ENCODE results near the gene APC2. TPM values are rescaled to one million over a fixed set of nuclear protein-coding genes. Genes with fewer than 3 reads are reported as not detected.

Gene APC2
- total RNA-seq, 2 donors from 2014 or later = 0.38 to 0.57 TPM

DNA sequence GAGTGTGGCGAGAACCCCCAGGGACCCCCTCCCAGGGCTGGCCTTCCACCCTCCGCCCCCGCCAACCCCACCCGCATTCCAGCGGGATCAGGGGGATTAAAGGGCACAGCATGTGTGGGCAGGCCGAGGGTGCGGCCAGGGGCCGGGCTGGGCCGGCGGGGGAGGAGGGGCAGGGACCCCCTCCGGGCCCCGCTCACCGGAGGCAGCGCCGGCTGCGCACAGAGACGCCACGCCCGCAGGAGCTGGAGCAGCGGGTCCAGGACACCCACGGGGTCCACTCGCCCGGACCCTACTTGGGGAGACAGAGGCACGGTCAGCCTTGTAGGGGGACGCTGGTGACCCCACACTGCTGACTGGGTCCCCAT is 60.5 kb downstream of the APC2 start:
- Mint-ChIP-seq H3K27ac (no peak overlapping the region), H3K27me3 (ENCODE audit: insufficient read depth) (peaks cover 54% of the 10 kb centered on the region), H3K9me3 (peaks cover 3% of the 10 kb centered on the region), H3K4me1 (peaks cover 3% of the 10 kb centered on the region), H3K36me3 (ENCODE audit: low read depth) (peaks cover 3% of the 10 kb centered on the region), H3K4me3 (peak overlapping the region; percentile 12)
- no peak overlapping the region for H3K9ac ChIP-seq (ENCODE audit: extremely low read depth, low read length, poor library complexity, severe bottlenecking)
- H3K4me3 ChIP-seq (ENCODE audit: low read length) = no peak overlapping the region
- no peaks in the 10 kb centered on the region for H3K9me3 ChIP-seq (ENCODE audit: control insufficient read depth, low read length)
- no peak for DNase-seq
- TF ChIP-seq, protein P1, sequence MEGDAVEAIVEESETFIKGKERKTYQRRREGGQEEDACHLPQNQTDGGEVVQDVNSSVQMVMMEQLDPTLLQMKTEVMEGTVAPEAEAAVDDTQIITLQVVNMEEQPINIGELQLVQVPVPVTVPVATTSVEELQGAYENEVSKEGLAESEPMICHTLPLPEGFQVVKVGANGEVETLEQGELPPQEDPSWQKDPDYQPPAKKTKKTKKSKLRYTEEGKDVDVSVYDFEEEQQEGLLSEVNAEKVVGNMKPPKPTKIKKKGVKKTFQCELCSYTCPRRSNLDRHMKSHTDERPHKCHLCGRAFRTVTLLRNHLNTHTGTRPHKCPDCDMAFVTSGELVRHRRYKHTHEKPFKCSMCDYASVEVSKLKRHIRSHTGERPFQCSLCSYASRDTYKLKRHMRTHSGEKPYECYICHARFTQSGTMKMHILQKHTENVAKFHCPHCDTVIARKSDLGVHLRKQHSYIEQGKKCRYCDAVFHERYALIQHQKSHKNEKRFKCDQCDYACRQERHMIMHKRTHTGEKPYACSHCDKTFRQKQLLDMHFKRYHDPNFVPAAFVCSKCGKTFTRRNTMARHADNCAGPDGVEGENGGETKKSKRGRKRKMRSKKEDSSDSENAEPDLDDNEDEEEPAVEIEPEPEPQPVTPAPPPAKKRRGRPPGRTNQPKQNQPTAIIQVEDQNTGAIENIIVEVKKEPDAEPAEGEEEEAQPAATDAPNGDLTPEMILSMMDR (conservative IDR thresholded peaks at IDR 0.05) = no peak
- no peak overlapping the region for H3K27ac ChIP-seq (ENCODE audit: low read depth, low read length)
- H3K27me3 ChIP-seq (ENCODE audit: control insufficient read depth, insufficient read depth, low read length, poor library complexity, severe bottlenecking) = peaks cover 38% of the 10 kb centered on the region
- peaks cover 7% of the 10 kb centered on the region for H3K4me1 ChIP-seq (ENCODE audit: control insufficient read depth, insufficient read depth, low read length)
- 36 to 60% methylated on average over 9 to 25 of the region's 25 CpGs for WGBS, 2 experiments (ENCODE audit: insufficient coverage in 1 of 2, insufficient read length in 1 of 2)
- H3K36me3 ChIP-seq (ENCODE audit: control insufficient read depth, insufficient read depth, low read length) = no peaks in the 10 kb centered on the region

DNA sequence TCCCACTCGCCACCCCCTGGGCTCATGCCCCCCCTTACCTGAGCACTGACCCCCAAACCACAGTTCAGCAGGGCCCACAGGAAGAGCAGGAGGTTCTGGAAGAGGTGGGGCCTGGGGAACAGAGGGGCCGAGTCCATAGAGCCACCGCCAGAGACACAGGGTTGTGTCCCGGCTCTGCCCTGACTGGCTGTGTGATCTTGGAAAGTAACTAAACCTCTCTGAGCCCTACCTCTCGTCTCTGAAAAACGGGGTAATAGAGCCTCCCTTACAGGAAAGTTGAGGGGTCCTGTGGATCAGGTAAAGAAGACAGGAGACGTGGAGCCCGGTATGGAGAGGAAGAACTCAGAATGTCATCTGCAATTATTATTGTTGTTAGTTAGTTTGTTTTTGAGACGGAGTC is 60.9 kb downstream of the APC2 start:
- Mint-ChIP-seq H3K4me1 (peaks cover 3% of the 10 kb centered on the region), H3K27ac (no peak overlapping the region), H3K9me3 (no peaks in the 10 kb centered on the region), H3K27me3 (ENCODE audit: insufficient read depth) (peaks cover 53% of the 10 kb centered on the region), H3K4me3 (peak overlapping the region; percentile 12), H3K36me3 (ENCODE audit: low read depth) (no peaks in the 10 kb centered on the region)
- Histone ChIP-seq H3K4me1 (ENCODE audit: control insufficient read depth, insufficient read depth, low read length) (peaks cover 7% of the 10 kb centered on the region), H3K27me3 (ENCODE audit: control insufficient read depth, insufficient read depth, low read length, poor library complexity, severe bottlenecking) (peaks cover 35% of the 10 kb centered on the region), H3K9ac (ENCODE audit: extremely low read depth, low read length, poor library complexity, severe bottlenecking) (no peak overlapping the region), H3K27ac (ENCODE audit: low read depth, low read length) (no peak overlapping the region), H3K4me3 (ENCODE audit: low read length) (no peak overlapping the region), H3K9me3 (ENCODE audit: control insufficient read depth, low read length) (no peaks in the 10 kb centered on the region), H3K36me3 (ENCODE audit: control insufficient read depth, insufficient read depth, low read length) (no peaks in the 10 kb centered on the region)
- no peak for DNase-seq
- WGBS, 2 experiments (ENCODE audit: insufficient coverage in 1 of 2, insufficient read length in 1 of 2) = 56 to 76% methylated on average over 8 to 9 of the region's 9 CpGs
- TF ChIP-seq, protein P1 (conservative IDR thresholded peaks at IDR 0.05) = no peak

DNA sequence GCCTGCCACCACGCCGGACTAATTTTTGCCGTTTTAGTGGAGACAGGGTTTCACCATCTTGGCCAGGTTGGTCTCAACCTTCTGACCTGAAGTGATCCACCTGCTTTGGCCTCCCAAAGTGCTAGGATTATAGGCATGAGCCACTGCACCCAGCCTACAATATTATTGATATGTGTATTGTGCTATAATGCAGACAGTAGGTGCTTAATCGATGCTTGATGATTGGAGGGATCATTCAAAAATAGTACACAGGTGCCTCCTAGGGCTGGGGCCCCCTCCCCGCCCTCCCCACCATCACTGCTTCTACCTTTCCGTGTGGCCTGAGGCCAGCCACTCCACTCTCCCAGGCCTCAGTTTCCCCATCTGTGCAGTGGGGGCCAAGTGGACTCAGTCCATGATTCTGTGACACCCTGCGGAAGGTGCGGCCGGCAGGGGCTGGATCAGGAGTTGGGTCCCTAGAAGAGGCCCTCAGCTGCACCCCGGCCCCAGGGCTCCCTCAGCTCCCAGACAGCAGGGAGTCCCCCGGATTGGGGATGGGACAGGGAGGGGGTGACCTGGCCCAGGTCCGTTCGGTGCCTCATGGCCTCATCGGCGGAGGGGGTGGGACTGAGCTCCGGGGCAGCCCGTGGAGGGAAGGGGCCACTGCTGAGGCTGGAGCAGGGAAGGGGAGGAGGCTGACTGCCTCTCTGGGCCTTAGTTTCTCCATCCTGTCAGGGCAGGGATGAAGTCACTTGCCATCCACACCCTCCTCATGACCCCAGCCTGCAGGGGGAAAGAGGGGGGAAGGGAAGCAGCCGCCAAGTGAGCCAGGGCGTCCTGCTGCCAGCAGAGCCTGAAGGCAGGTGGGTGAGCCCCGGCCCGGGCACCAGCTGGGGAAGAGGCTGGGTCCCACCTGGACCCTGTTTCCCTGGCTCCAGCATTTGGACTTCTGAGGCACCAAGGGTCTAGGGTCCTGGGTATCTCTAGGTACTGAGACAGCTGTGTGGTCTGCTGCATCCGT is 61.7 kb downstream of the APC2 start:
- H3K4me1 Mint-ChIP-seq = peaks cover 3% of the 10 kb centered on the region
- H3K4me3 Mint-ChIP-seq = peak overlapping the region; percentile 47
- Histone ChIP-seq H3K4me1 (ENCODE audit: control insufficient read depth, insufficient read depth, low read length) (peaks cover 7% of the 10 kb centered on the region), H3K27me3 (ENCODE audit: control insufficient read depth, insufficient read depth, low read length, poor library complexity, severe bottlenecking) (peaks cover 35% of the 10 kb centered on the region), H3K27ac (ENCODE audit: low read depth, low read length) (no peak overlapping the region), H3K9me3 (ENCODE audit: control insufficient read depth, low read length) (no peaks in the 10 kb centered on the region), H3K4me3 (ENCODE audit: low read length) (no peak overlapping the region), H3K9ac (ENCODE audit: extremely low read depth, low read length, poor library complexity, severe bottlenecking) (no peak overlapping the region), H3K36me3 (ENCODE audit: control insufficient read depth, insufficient read depth, low read length) (no peaks in the 10 kb centered on the region)
- TF ChIP-seq, protein P1 (conservative IDR thresholded peaks at IDR 0.05) = no peak
- 75 to 84% methylated on average over 7 to 22 of the region's 22 CpGs for WGBS, 2 experiments (ENCODE audit: insufficient coverage in 1 of 2, insufficient read length in 1 of 2)
- H3K27me3 Mint-ChIP-seq (ENCODE audit: insufficient read depth) = peaks cover 54% of the 10 kb centered on the region
- H3K27ac Mint-ChIP-seq = no peak overlapping the region
- DNase-seq = no peak
- H3K9me3 Mint-ChIP-seq = peaks cover 2% of the 10 kb centered on the region
- H3K36me3 Mint-ChIP-seq (ENCODE audit: low read depth) = no peaks in the 10 kb centered on the region

Data from endodermal cell (in vitro differentiated cells).